K562 treated with DMSO at 1 percent for 24 hours (cell line): ENCODE results near the gene GAS2L3. TPM values are rescaled to one million over a fixed set of nuclear protein-coding genes. Genes with fewer than 3 reads are reported as not detected.

Experiments used
- total RNA-seq: library from RNA; unstranded; fragments of 300-600 nt; gene quantifications from 2 replicates; pipeline ENCODE4 v1.2.3, GENCODE V29; 2022; ENCODE audit warnings: low read depth; ENCODE audit not compliant: insufficient read depth

The GAS2L3 gene
- total RNA-seq = 4.0 and 8.4 TPM in 2 replicates

DNA sequence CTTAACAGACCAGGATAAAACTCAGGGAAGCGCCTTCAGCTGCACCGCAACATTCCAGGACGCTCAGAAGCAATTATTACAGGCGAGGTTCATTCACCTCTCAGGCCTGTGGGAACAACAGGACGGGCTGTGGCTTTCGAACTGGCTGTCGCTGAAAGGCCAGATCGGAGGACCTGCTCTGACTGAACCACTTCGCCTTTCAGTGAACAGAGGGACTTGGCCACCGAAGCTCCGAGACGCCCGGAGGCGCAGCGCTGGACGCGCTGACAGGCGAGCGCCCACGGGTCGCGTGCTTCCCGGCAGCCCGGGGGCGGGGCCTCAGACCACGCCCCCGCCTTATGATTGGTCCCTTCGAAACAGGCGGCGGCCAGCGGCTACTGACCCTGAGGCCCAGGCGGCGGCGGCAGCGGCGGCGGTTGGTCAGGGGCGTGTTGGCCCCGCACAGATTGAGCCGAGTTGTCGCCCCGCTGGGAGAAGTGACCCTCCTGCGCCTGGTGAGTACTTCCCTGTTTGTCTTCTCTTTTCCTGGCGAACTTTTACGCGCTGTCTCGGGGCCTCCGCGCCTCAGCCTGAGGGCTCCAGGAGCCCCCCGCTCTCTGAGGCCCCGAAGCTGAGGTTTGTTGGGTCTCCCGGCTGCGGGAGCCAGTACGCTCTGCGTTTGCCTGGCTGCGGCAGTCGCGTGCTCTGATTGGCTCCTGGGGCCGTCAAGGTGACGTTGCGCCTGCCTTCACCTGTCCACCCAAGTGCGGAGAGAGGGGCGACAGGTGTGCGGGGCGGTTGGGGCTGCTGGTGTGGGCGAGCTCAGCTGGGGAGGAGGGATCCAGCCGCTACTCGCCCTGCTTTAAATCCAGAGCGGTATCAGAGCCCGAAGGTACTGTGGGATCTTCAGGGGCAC lies at the start of gene GAS2L3:
Gene GAS2L3, plus strand, starts transcription at position 393 of the 895 bp plus-strand sequence. CDS start 21,221 bp downstream, outside the sequence.

Other genes with a start within 250 kb of the GAS2L3 start
- not detected in 2 replicates for gene SLC17A8, start 216.6 kb upstream of the GAS2L3 start, total RNA-seq
- gene NR1H4, start 99.8 kb upstream of the GAS2L3 start, total RNA-seq = not detected in 2 replicates
- gene ANO4, start 221.1 kb downstream of the GAS2L3 start, total RNA-seq = not detected in 2 replicates